ENCODE results near the gene DPH2.

Gene DPH2

DNA sequence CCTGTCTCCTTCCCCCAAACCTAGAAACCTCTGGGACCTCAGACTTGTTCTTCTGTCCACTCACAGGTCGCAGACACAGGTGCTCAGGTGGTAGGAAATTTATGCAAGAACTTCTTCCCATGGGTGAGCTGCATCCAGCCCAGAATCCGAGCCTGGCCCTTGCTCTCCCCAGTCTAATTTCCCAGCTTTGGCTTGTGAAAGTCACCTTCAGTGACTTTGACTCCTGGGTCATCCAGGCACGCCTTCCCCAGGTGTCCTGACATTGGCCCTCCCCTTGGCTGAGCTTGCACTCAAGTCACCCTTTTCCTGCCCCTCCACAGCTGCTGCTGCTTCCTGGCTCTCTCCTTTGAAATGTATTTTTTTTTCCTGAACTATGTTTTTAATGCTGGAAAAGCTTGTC is 16.4 kb upstream of the DPH2 start:
- DNase-seq, result peak; percentile 38
- Histone ChIP-seq H3K36me3 (peaks cover 39% of the 10 kb centered on the region), H3K27ac (peak overlapping the region; percentile 79), H3K9me3 (ENCODE audit: severe bottlenecking) (no peaks in the 10 kb centered on the region), H3K27me3 (ENCODE audit: insufficient read depth, low read depth, severe bottlenecking) (no peaks in the 10 kb centered on the region), H3K4me3 (ENCODE audit: low read depth, low read length) (peak overlapping the region; percentile 29)
- TF ChIP-seq CTCF (IDR thresholded peaks at IDR 0.05; ENCODE audit: low read depth, low read length), result no peak

- no peaks in the 10 kb centered on the region for H3K27me3 ChIP-seq (ENCODE audit: insufficient read depth, low read depth, severe bottlenecking)
- H3K36me3 ChIP-seq, result peaks cover 46% of the 10 kb centered on the region
- DNase-seq, result no peak
- no peak overlapping the region for H3K4me3 ChIP-seq (ENCODE audit: low read depth, low read length)
- no peak for TF ChIP-seq CTCF (IDR thresholded peaks at IDR 0.05; ENCODE audit: low read depth, low read length)
- peak overlapping the region; percentile 79 for H3K27ac ChIP-seq
- no peaks in the 10 kb centered on the region for H3K9me3 ChIP-seq (ENCODE audit: severe bottlenecking)
Measured at GRCh38 chr1:43954036-43954435, 15.8 kb upstream of the DPH2 start.

- Histone ChIP-seq H3K4me3 (ENCODE audit: low read depth, low read length) (no peak overlapping the region), H3K36me3 (peaks cover 54% of the 10 kb centered on the region), H3K9me3 (ENCODE audit: severe bottlenecking) (no peaks in the 10 kb centered on the region), H3K27ac (no peak overlapping the region), H3K27me3 (ENCODE audit: insufficient read depth, low read depth, severe bottlenecking) (no peaks in the 10 kb centered on the region)
- DNase-seq, result no peak
- TF ChIP-seq CTCF (IDR thresholded peaks at IDR 0.05; ENCODE audit: low read depth, low read length), result no peak
Measured at GRCh38 chr1:43956234-43956633, 13.6 kb upstream of the DPH2 start.

DNA sequence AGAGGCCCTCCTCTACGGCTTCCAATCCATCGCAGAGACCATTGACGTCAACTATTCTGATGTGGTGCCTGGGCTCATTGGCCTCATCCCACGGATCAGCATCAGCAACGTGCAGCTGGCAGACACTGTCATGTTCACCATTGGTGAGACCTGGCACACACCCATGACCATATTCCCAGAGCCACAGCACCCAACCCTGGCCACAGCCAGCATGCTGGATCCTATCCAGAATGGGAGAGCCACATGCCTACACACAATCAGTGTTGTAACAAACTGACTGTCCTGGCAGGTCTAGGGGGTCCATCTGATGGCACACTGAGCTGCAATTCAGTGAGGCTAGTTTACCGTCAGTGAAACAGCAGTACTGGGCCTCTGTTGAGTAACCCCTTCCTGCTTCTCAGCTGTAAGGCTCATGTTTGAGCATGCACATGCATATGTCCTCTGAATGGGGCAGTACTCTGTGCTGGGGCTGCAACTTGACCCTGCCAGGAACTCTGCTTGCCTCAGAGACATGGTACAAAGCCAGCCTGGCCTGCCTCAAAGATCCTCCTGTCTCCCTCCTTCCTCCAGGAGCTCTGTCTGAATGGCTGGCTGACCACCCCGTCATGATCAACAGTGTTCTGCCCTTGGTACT is 12.3 kb upstream of the DPH2 start:
- Histone ChIP-seq H3K27me3 (ENCODE audit: insufficient read depth, low read depth, severe bottlenecking) (no peaks in the 10 kb centered on the region), H3K36me3 (peaks cover 66% of the 10 kb centered on the region), H3K27ac (no peak overlapping the region), H3K9me3 (ENCODE audit: severe bottlenecking) (no peaks in the 10 kb centered on the region), H3K4me3 (ENCODE audit: low read depth, low read length) (no peak overlapping the region)
- no peak for TF ChIP-seq CTCF (IDR thresholded peaks at IDR 0.05; ENCODE audit: low read depth, low read length)
- DNase-seq, result no peak

- no peak overlapping the region for H3K4me3 ChIP-seq (ENCODE audit: low read depth, low read length)
- TF ChIP-seq CTCF (IDR thresholded peaks at IDR 0.05; ENCODE audit: low read depth, low read length), result no peak
- H3K36me3 ChIP-seq, result peaks cover 74% of the 10 kb centered on the region
- no peak for DNase-seq
- no peaks in the 10 kb centered on the region for H3K27me3 ChIP-seq (ENCODE audit: insufficient read depth, low read depth, severe bottlenecking)
- no peaks in the 10 kb centered on the region for H3K9me3 ChIP-seq (ENCODE audit: severe bottlenecking)
- no peak overlapping the region for H3K27ac ChIP-seq
Measured at GRCh38 chr1:43958351-43959255, 11.2 kb upstream of the DPH2 start.

All from WERI-Rb-1 (cell line).